GM19468 (cell line): ENCODE data around the gene ZXDA.

Source experiments
- ATAC-seq: cut with Tn5 transposase; IDR thresholded peaks from one replicate; pipeline ENCODE4 v1.9.1; 2021; ENCODE audit warnings: mild to moderate bottlenecking, moderate library complexity, moderate number of reproducible peaks; ENCODE audit not compliant: unreplicated experiment; ENCODE audit errors: extremely low read depth

Gene ZXDA

DNA sequence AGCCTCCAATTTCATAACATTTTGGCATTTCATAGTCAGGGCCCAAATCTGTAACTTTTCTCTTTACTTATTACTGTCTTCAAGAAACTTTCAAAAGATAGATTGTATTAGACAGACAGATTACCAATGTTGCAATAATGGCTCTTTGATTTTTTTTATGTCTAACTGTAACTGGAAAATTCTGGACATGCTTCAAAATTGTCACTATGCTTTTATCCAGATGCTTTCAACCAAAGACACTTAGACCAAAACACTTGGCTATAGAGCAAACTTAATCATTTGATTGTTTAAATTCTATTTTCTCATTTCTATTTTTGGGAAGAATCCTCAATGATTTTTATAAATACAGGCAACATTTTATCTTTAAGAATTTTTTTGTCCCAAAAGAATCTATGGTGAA lies 10.4 kb downstream of the ZXDA start:
- ATAC-seq: no peak

DNA sequence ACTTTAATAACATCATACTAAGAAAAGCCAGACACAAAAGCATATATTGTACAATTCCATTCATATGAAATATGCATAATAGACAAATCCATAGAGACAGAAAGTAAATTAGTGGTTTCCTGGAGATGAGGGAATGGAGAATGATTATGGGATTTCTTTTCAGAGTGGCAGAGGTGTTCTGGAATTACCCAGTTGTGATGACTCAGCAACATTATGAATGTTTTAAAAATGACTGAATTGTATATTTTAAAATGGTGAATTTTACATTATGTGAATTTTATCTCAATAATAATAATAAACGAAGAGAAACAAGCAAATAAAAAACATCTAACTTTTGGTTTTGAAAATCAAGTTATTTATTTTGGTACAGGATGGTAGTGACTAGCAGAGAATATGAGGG lies 11.2 kb downstream of the ZXDA start:
- no peak for ATAC-seq

DNA sequence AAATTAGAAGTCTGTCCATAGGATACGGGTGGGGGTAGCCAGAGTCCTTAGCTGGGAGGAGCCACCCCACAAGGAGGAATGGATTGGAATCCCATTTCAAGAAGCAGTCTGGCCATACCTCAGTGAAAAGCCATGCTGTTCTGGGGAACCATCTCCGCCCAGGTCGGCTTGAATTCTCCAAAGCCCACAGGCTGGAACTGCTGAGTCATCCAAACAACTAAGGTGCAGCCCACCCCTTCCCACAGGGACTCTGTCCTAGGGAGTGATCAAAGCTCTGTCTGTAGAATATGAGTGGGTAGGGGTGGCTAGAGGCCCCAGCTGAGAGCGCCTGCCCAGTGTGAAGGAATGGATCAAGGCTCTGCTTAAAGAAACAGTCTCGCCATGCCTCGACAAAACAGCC lies 38.8 kb downstream of the ZXDA start:
- ATAC-seq: no peak
